ENCODE data around the gene DMD.

Gene DMD

GRCh38 chrX:31178064-31178768, 2033.1 kb downstream of the DMD start:
- no peak overlapping the region for H3K4me3 ChIP-seq (ENCODE audit: low read length)
- H3K9ac ChIP-seq (ENCODE audit: low read length) = no peak overlapping the region
- H3K4me1 ChIP-seq (ENCODE audit: control insufficient read depth, insufficient read depth, low read length) = no peaks in the 10 kb centered on the region
- H3K36me3 ChIP-seq (ENCODE audit: control insufficient read depth, insufficient read depth, low read length) = no peaks in the 10 kb centered on the region
- no peaks in the 10 kb centered on the region for H3K9me3 ChIP-seq (ENCODE audit: control insufficient read depth, low read length)
- no peaks in the 10 kb centered on the region for H3K27me3 ChIP-seq (ENCODE audit: control insufficient read depth, insufficient read depth, low read length)

GRCh38 chrX:31170792-31171191, 2040.6 kb downstream of the DMD start:
- no peak overlapping the region for H3K9ac ChIP-seq (ENCODE audit: low read length)
- no peaks in the 10 kb centered on the region for H3K9me3 ChIP-seq (ENCODE audit: control insufficient read depth, low read length)
- no peaks in the 10 kb centered on the region for H3K4me1 ChIP-seq (ENCODE audit: control insufficient read depth, insufficient read depth, low read length)
- H3K4me3 ChIP-seq (ENCODE audit: low read length) = no peak overlapping the region
- H3K36me3 ChIP-seq (ENCODE audit: control insufficient read depth, insufficient read depth, low read length) = no peaks in the 10 kb centered on the region
- no peaks in the 10 kb centered on the region for H3K27me3 ChIP-seq (ENCODE audit: control insufficient read depth, insufficient read depth, low read length)

DNA sequence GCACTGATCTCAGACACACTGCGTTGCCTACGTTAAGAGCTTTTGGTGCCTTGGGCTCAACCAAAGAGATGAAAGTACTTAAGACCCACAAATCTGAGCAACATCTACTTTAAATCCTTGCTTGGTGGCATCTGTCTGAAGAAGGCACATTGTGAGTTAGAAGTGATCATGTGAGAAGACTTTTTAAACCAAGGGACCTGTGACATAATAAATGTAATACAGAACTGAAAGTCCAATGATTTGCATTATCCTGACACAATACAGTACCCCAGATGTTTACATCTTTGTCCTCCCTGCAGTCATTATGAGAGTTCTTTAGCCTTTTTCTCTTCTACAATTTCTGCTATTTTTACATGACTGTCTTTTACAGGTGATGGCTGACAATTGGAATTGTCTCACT, 2042.8 kb downstream of the DMD start:
- no peaks in the 10 kb centered on the region for H3K27me3 ChIP-seq (ENCODE audit: control insufficient read depth, insufficient read depth, low read length)
- H3K4me1 ChIP-seq (ENCODE audit: control insufficient read depth, insufficient read depth, low read length) = no peaks in the 10 kb centered on the region

DNA sequence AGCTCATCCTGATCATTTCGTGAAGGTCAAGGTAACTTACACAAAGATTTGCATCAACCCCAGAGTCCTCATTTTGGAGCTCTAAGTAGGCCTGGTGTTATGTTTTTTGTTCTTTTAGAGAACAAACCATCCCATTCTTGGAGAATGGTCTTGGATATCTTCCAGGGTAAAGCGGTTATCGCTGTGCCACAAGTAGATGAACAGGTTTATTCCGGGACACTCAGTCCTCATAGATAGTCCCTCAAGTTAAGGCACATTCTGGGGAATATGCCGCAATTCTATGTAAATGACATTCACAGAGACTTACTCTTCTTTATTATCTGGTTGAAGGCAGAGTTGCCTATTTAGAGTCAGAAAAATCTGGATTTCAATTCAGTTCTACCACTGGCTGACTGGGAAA, 2044.5 kb downstream of the DMD start:
- H3K4me3 ChIP-seq (ENCODE audit: low read length) = no peak overlapping the region
- H3K4me1 ChIP-seq (ENCODE audit: control insufficient read depth, insufficient read depth, low read length) = no peaks in the 10 kb centered on the region
- no peaks in the 10 kb centered on the region for H3K9me3 ChIP-seq (ENCODE audit: control insufficient read depth, low read length)
- H3K27me3 ChIP-seq (ENCODE audit: control insufficient read depth, insufficient read depth, low read length) = no peaks in the 10 kb centered on the region
- no peak overlapping the region for H3K9ac ChIP-seq (ENCODE audit: low read length)
- no peaks in the 10 kb centered on the region for H3K36me3 ChIP-seq (ENCODE audit: control insufficient read depth, insufficient read depth, low read length)

More for the DNA sequence above, 2042.8 kb downstream of the DMD start:
- H3K4me3 ChIP-seq (ENCODE audit: low read length) = no peak overlapping the region
- H3K9me3 ChIP-seq (ENCODE audit: control insufficient read depth, low read length) = no peaks in the 10 kb centered on the region
- no peaks in the 10 kb centered on the region for H3K36me3 ChIP-seq (ENCODE audit: control insufficient read depth, insufficient read depth, low read length)
- H3K9ac ChIP-seq (ENCODE audit: low read length) = no peak overlapping the region

GRCh38 chrX:31166416-31166815, 2044.9 kb downstream of the DMD start:
- no peak overlapping the region for H3K9ac ChIP-seq (ENCODE audit: low read length)
- no peaks in the 10 kb centered on the region for H3K9me3 ChIP-seq (ENCODE audit: control insufficient read depth, low read length)
- H3K27me3 ChIP-seq (ENCODE audit: control insufficient read depth, insufficient read depth, low read length) = no peaks in the 10 kb centered on the region
- no peaks in the 10 kb centered on the region for H3K36me3 ChIP-seq (ENCODE audit: control insufficient read depth, insufficient read depth, low read length)
- H3K4me3 ChIP-seq (ENCODE audit: low read length) = no peak overlapping the region
- no peaks in the 10 kb centered on the region for H3K4me1 ChIP-seq (ENCODE audit: control insufficient read depth, insufficient read depth, low read length)

DNA sequence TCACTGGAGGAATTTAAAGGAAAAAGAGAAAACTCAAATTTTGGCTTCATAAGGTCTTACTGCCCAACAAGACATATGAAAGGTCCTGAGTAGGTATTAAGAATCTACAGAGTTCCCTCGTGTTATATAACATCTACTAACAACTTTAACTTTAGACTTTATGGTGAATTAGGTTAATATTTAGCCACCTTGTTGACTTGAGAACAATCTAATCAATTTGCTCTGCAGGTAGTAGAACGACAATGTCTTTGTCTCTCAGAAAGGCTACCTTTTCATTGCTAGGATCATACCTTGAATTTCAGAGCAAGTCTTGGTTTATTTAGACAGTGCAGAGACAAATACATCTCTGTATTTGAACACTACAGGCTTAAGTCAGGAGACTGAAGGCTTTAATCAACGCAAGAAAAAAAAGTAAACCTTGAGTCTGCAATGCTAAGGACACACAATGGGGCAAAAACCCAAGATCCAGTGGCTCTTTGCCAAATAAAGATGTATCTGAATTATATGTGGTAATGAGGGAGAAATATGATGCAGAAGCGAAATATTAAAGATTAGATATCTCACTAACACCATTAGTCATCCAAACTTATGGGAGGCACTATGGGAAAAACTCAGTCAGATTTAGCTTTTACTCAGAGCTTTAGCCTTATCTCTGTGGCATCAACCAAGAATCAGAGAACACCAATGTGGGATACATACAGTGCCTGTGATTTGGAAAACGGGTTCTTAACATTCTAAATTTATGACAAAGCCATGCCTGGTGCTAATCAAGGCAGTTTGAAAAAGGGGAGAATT, 2045.9 kb downstream of the DMD start:
- no peaks in the 10 kb centered on the region for H3K4me1 ChIP-seq (ENCODE audit: control insufficient read depth, insufficient read depth, low read length)

GRCh38 chrX:31154946-31155345, 2056.4 kb downstream of the DMD start:
- Histone ChIP-seq H3K4me1 (ENCODE audit: control insufficient read depth, insufficient read depth, low read length) (no peaks in the 10 kb centered on the region), H3K9me3 (ENCODE audit: control insufficient read depth, low read length) (no peaks in the 10 kb centered on the region), H3K9ac (ENCODE audit: low read length) (no peak overlapping the region), H3K27me3 (ENCODE audit: control insufficient read depth, insufficient read depth, low read length) (no peaks in the 10 kb centered on the region), H3K36me3 (ENCODE audit: control insufficient read depth, insufficient read depth, low read length) (no peaks in the 10 kb centered on the region), H3K4me3 (ENCODE audit: low read length) (no peak overlapping the region)

More for the DNA sequence above, 2045.9 kb downstream of the DMD start:
- H3K4me3 ChIP-seq (ENCODE audit: low read length) = no peak overlapping the region
- H3K9me3 ChIP-seq (ENCODE audit: control insufficient read depth, low read length) = no peaks in the 10 kb centered on the region
- no peaks in the 10 kb centered on the region for H3K36me3 ChIP-seq (ENCODE audit: control insufficient read depth, insufficient read depth, low read length)
- H3K9ac ChIP-seq (ENCODE audit: low read length) = no peak overlapping the region
- H3K27me3 ChIP-seq (ENCODE audit: control insufficient read depth, insufficient read depth, low read length) = no peaks in the 10 kb centered on the region

GRCh38 chrX:31153475-31154047, 2057.8 kb downstream of the DMD start:
- Histone ChIP-seq H3K4me3 (ENCODE audit: low read length) (no peak overlapping the region), H3K9me3 (ENCODE audit: control insufficient read depth, low read length) (no peaks in the 10 kb centered on the region), H3K27me3 (ENCODE audit: control insufficient read depth, insufficient read depth, low read length) (no peaks in the 10 kb centered on the region), H3K36me3 (ENCODE audit: control insufficient read depth, insufficient read depth, low read length) (no peaks in the 10 kb centered on the region), H3K4me1 (ENCODE audit: control insufficient read depth, insufficient read depth, low read length) (no peaks in the 10 kb centered on the region), H3K9ac (ENCODE audit: low read length) (no peak overlapping the region)

- Histone ChIP-seq H3K9ac (ENCODE audit: low read length) (no peak overlapping the region), H3K4me1 (ENCODE audit: control insufficient read depth, insufficient read depth, low read length) (no peaks in the 10 kb centered on the region), H3K4me3 (ENCODE audit: low read length) (no peak overlapping the region), H3K9me3 (ENCODE audit: control insufficient read depth, low read length) (no peaks in the 10 kb centered on the region), H3K27me3 (ENCODE audit: control insufficient read depth, insufficient read depth, low read length) (no peaks in the 10 kb centered on the region), H3K36me3 (ENCODE audit: control insufficient read depth, insufficient read depth, low read length) (no peaks in the 10 kb centered on the region)
These were observed 2064.2 kb downstream of the DMD start for GRCh38 chrX:31147175-31147574.

DNA sequence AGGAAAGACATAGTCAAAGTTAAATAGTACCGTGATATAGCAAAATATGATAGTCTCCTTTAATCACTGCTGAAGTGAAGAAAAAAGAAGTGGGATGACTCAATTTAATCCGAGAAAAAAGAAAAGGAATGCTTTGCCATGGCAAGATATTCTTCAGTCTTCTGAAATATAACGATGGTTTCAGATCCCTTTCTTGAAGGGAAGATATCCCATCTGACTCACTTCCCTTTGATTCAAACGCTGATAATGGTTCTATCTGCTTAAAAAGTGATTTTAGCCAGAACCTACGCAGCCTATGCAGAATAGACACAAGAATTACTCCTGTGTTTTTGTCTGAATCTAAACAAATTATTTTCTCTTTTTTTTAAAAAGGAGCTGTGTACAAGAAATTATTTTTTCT, 2071.4 kb downstream of the DMD start:
- no peaks in the 10 kb centered on the region for H3K36me3 ChIP-seq (ENCODE audit: control insufficient read depth, insufficient read depth, low read length)
- H3K9me3 ChIP-seq (ENCODE audit: control insufficient read depth, low read length) = no peaks in the 10 kb centered on the region
- no peak overlapping the region for H3K9ac ChIP-seq (ENCODE audit: low read length)
- no peaks in the 10 kb centered on the region for H3K4me1 ChIP-seq (ENCODE audit: control insufficient read depth, insufficient read depth, low read length)
- no peaks in the 10 kb centered on the region for H3K27me3 ChIP-seq (ENCODE audit: control insufficient read depth, insufficient read depth, low read length)
- H3K4me3 ChIP-seq (ENCODE audit: low read length) = no peak overlapping the region

DNA sequence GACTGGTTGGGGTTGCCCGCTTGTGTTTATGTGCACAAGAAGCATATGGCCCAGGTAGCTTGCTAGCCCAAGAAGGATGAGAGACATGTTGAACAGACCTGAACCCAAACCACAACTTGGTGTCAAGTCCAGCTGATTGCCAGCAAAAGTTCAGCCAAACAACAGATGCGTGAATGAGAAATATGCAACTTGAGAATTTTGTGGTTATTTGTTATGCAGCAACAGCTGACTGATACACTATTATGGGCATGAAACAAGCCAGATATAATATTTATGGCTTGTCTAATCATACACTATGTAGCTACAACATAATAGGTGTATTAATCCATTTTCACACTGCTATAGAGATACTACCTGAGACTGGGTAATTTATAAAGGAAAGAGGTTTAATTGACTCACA, 2073.2 kb downstream of the DMD start:
- no peak overlapping the region for H3K9ac ChIP-seq (ENCODE audit: low read length)
- H3K4me3 ChIP-seq (ENCODE audit: low read length) = no peak overlapping the region
- H3K36me3 ChIP-seq (ENCODE audit: control insufficient read depth, insufficient read depth, low read length) = no peaks in the 10 kb centered on the region
- no peaks in the 10 kb centered on the region for H3K4me1 ChIP-seq (ENCODE audit: control insufficient read depth, insufficient read depth, low read length)
- H3K27me3 ChIP-seq (ENCODE audit: control insufficient read depth, insufficient read depth, low read length) = no peaks in the 10 kb centered on the region
- H3K9me3 ChIP-seq (ENCODE audit: control insufficient read depth, low read length) = no peaks in the 10 kb centered on the region

GRCh38 chrX:31136144-31136611, 2075.2 kb downstream of the DMD start:
- H3K9me3 ChIP-seq (ENCODE audit: control insufficient read depth, low read length) = no peaks in the 10 kb centered on the region
- H3K27me3 ChIP-seq (ENCODE audit: control insufficient read depth, insufficient read depth, low read length) = no peaks in the 10 kb centered on the region
- no peak overlapping the region for H3K4me3 ChIP-seq (ENCODE audit: low read length)
- H3K9ac ChIP-seq (ENCODE audit: low read length) = no peak overlapping the region
- no peaks in the 10 kb centered on the region for H3K4me1 ChIP-seq (ENCODE audit: control insufficient read depth, insufficient read depth, low read length)
- no peaks in the 10 kb centered on the region for H3K36me3 ChIP-seq (ENCODE audit: control insufficient read depth, insufficient read depth, low read length)

All from mucosa of stomach (tissue), 1 donor.